Rectal smooth muscle tissue (tissue), 1 donor: ENCODE data around the gene TMEM250.

Source experiments
- H3K27ac ChIP-seq: one replicate; pipeline ENCODE4 v1.7.0; 2013; ENCODE audit warnings: low read depth, low read length, inconsistent platforms
- H3K27me3 ChIP-seq: one replicate; pipeline ENCODE4 v1.7.0; 2013; ENCODE audit warnings: low read length; ENCODE audit not compliant: control insufficient read depth, insufficient read depth
- H3K36me3 ChIP-seq: one replicate; pipeline ENCODE4 v1.7.0; 2013; ENCODE audit warnings: low read length; ENCODE audit not compliant: control insufficient read depth, insufficient read depth
- H3K4me1 ChIP-seq: one replicate; pipeline ENCODE4 v1.7.0; 2013; ENCODE audit warnings: low read length; ENCODE audit not compliant: control insufficient read depth, insufficient read depth
- H3K4me3 ChIP-seq: one replicate; pipeline ENCODE4 v1.7.0; 2013; ENCODE audit warnings: low read length
- H3K9ac ChIP-seq: one replicate; pipeline ENCODE4 v1.7.0; 2013; ENCODE audit warnings: low read length

The TMEM250 gene

GRCh38 chr9:136118320-136119060, at the start of gene TMEM250:
TSS of gene TMEM250 (minus strand) at chr9:136118875. CDS start at chr9:136116900, 1,975 bp downstream.
- H3K36me3 ChIP-seq, result peaks cover 12% of the 10 kb centered on the region
- peaks cover 15% of the 10 kb centered on the region for H3K4me1 ChIP-seq
- no peaks in the 10 kb centered on the region for H3K27me3 ChIP-seq
- H3K4me3 ChIP-seq, result peak within 1 kb of the TSS; percentile 75
- peak within 1 kb of the TSS; percentile 95 for H3K27ac ChIP-seq
- H3K9ac ChIP-seq, result peak within 1 kb of the TSS; percentile 56

- no peak overlapping the region for H3K9ac ChIP-seq
- no peaks in the 10 kb centered on the region for H3K4me1 ChIP-seq
- no peak overlapping the region for H3K4me3 ChIP-seq
- H3K36me3 ChIP-seq, result no peaks in the 10 kb centered on the region
- H3K27ac ChIP-seq, result no peak overlapping the region
- H3K27me3 ChIP-seq, result no peaks in the 10 kb centered on the region
Measured at GRCh38 chr9:136163248-136163850, 44.7 kb upstream of the TMEM250 start.

- no peaks in the 10 kb centered on the region for H3K4me1 ChIP-seq
- H3K27ac ChIP-seq, result no peak overlapping the region
- H3K27me3 ChIP-seq, result no peaks in the 10 kb centered on the region
- H3K36me3 ChIP-seq, result no peaks in the 10 kb centered on the region
- no peak overlapping the region for H3K4me3 ChIP-seq
- no peak overlapping the region for H3K9ac ChIP-seq
Measured at GRCh38 chr9:136160995-136161610, 42.4 kb upstream of the TMEM250 start.

GRCh38 chr9:136160381-136160841, 41.7 kb upstream of the TMEM250 start:
- H3K4me1 ChIP-seq, result no peaks in the 10 kb centered on the region

GRCh38 chr9:136159851-136160250, 41.2 kb upstream of the TMEM250 start:
- no peak overlapping the region for H3K27ac ChIP-seq
- no peaks in the 10 kb centered on the region for H3K4me1 ChIP-seq
- H3K27me3 ChIP-seq, result peaks cover 6% of the 10 kb centered on the region
- H3K36me3 ChIP-seq, result no peaks in the 10 kb centered on the region
- no peak overlapping the region for H3K4me3 ChIP-seq
- no peak overlapping the region for H3K9ac ChIP-seq

More at GRCh38 chr9:136160381-136160841, 41.7 kb upstream of the TMEM250 start:
- H3K36me3 ChIP-seq, result no peaks in the 10 kb centered on the region
- no peak overlapping the region for H3K27ac ChIP-seq
- no peak overlapping the region for H3K4me3 ChIP-seq
- peaks cover 3% of the 10 kb centered on the region for H3K27me3 ChIP-seq
- H3K9ac ChIP-seq, result no peak overlapping the region

- peaks cover 6% of the 10 kb centered on the region for H3K27me3 ChIP-seq
- no peaks in the 10 kb centered on the region for H3K4me1 ChIP-seq
- no peak overlapping the region for H3K9ac ChIP-seq
- no peak overlapping the region for H3K27ac ChIP-seq
- H3K36me3 ChIP-seq, result no peaks in the 10 kb centered on the region
- no peak overlapping the region for H3K4me3 ChIP-seq
Measured at GRCh38 chr9:136157477-136158265, 39.0 kb upstream of the TMEM250 start.

GRCh38 chr9:136156209-136157120, 37.8 kb upstream of the TMEM250 start:
- no peak overlapping the region for H3K9ac ChIP-seq
- peaks cover 6% of the 10 kb centered on the region for H3K27me3 ChIP-seq
- no peak overlapping the region for H3K4me3 ChIP-seq
- H3K36me3 ChIP-seq, result no peaks in the 10 kb centered on the region
- no peaks in the 10 kb centered on the region for H3K4me1 ChIP-seq
- no peak overlapping the region for H3K27ac ChIP-seq

GRCh38 chr9:136155576-136155975, 36.9 kb upstream of the TMEM250 start:
- Histone ChIP-seq H3K4me3 (no peak overlapping the region), H3K27me3 (peaks cover 6% of the 10 kb centered on the region), H3K36me3 (no peaks in the 10 kb centered on the region), H3K4me1 (no peaks in the 10 kb centered on the region), H3K9ac (no peak overlapping the region), H3K27ac (no peak overlapping the region)

GRCh38 chr9:136154943-136155342, 36.3 kb upstream of the TMEM250 start:
- Histone ChIP-seq H3K4me1 (no peaks in the 10 kb centered on the region), H3K27me3 (peaks cover 6% of the 10 kb centered on the region), H3K9ac (no peak overlapping the region), H3K4me3 (no peak overlapping the region), H3K27ac (no peak overlapping the region), H3K36me3 (no peaks in the 10 kb centered on the region)

- no peak overlapping the region for H3K9ac ChIP-seq
- H3K27me3 ChIP-seq, result peaks cover 6% of the 10 kb centered on the region
- H3K4me3 ChIP-seq, result no peak overlapping the region
- H3K27ac ChIP-seq, result no peak overlapping the region
- no peaks in the 10 kb centered on the region for H3K4me1 ChIP-seq
- no peaks in the 10 kb centered on the region for H3K36me3 ChIP-seq
Measured at GRCh38 chr9:136153381-136154065, 34.8 kb upstream of the TMEM250 start.

- Histone ChIP-seq H3K9ac (no peak overlapping the region), H3K4me1 (no peaks in the 10 kb centered on the region), H3K27ac (no peak overlapping the region), H3K27me3 (peaks cover 6% of the 10 kb centered on the region), H3K36me3 (no peaks in the 10 kb centered on the region), H3K4me3 (no peak overlapping the region)
Measured at GRCh38 chr9:136152931-136153330, 34.3 kb upstream of the TMEM250 start.
